Endothelial cell of umbilical vein (primary cell): ENCODE measurements around the gene ADH7. TPM values are rescaled to one million over a fixed set of nuclear protein-coding genes. Genes with fewer than 3 reads are reported as not detected.

Experiments used
- BruUV-seq: library from RNA; stranded (reverse); fragments of 400-500 nt; replicated peaks from 2 replicates; lab custom pipeline; 2021; lab: Mats Ljungman, UMichigan
- CTCF ChIA-PET: fragments of 300-600, 350-600 bp; sonication (Branson Sonifier 250); formaldehyde crosslinking; loops from one replicate; lab custom pipeline; 2021; ENCODE audit warnings: antibody characterized with exemption, inconsistent platforms; lab: Charles Lee
- POLR2A ChIA-PET: fragments of 300-600, 350-600 bp; sonication (Branson Sonifier 250); formaldehyde crosslinking; loops from one replicate; lab custom pipeline; 2021; ENCODE audit warnings: antibody characterized with exemption, inconsistent platforms; lab: Charles Lee
- DNase-seq: peaks from one replicate; pipeline ENCODE4 v3.0.0-alpha.2; 2011; ENCODE audit warnings: low read depth, low spot score
- FAIRE-seq: peaks from 2 replicates; lab custom pipeline; 2011; peaks lifted over from hg19 to GRCh38; lab: Jason Lieb, UNC
- H2AFZ ChIP-seq: 2 replicates; pipeline ENCODE4 v1.6.0; 2012; ENCODE audit warnings: low read depth, low read length, control low read depth, inconsistent platforms
- H3K27ac ChIP-seq: 2 replicates; pipeline ENCODE4 v1.5.1; 2011; ENCODE audit warnings: low read depth, mild to moderate bottlenecking, control low read depth, low read length, moderate library complexity; ENCODE audit not compliant: insufficient read depth
- H3K27me3 ChIP-seq, 2 experiments: 2 replicates each; pipeline versions ENCODE4 v1.6.0 to v1.6.1; 2011; ENCODE audit warnings: low read length in 2 of 2, mixed read lengths in 1 of 2; ENCODE audit not compliant: control insufficient read depth in 2 of 2, insufficient read depth in 2 of 2
- H3K36me3 ChIP-seq, 2 experiments: 2 replicates in 1 of 2; 3 replicates in 1 of 2; pipeline ENCODE4 v1.5.1; 2011; ENCODE audit warnings: low read length in 2 of 2, mild to moderate bottlenecking in 1 of 2, moderate library complexity in 1 of 2; ENCODE audit not compliant: control insufficient read depth in 2 of 2, insufficient read depth in 2 of 2; ENCODE audit errors: extremely low read depth in 1 of 2
- H3K4me1 ChIP-seq: 3 replicates; pipeline ENCODE4 v1.5.1; 2011; ENCODE audit warnings: mild to moderate bottlenecking, low read length; ENCODE audit not compliant: control insufficient read depth, insufficient read depth; ENCODE audit errors: extremely low read depth
- H3K4me2 ChIP-seq: 2 replicates; pipeline ENCODE4 v1.6.1; 2011; ENCODE audit warnings: low read length, control low read depth, mixed read lengths; ENCODE audit not compliant: insufficient read depth
- H3K4me3 ChIP-seq, 3 experiments: fragments of 200-600 bp in 1 of 3; sonication (generic), shearing (Covaris generic) in 1 of 3; replicated peaks in 1 of 3; 2 replicates each; pipeline ENCODE4 v1.5.1; 2011 to 2016; ENCODE audit warnings: control low read depth in 3 of 3, low read length in 3 of 3, mild to moderate bottlenecking in 2 of 3, inconsistent platforms in 1 of 3, low read depth in 1 of 3, moderate library complexity in 1 of 3; ENCODE audit not compliant: insufficient read depth in 1 of 3
- H3K79me2 ChIP-seq: 2 replicates; pipeline ENCODE4 v1.6.0; 2012; ENCODE audit warnings: low read length, inconsistent platforms; ENCODE audit not compliant: control insufficient read depth, insufficient read depth
- H3K9ac ChIP-seq: replicated peaks from 2 replicates; pipeline ENCODE3; 2011; ENCODE audit warnings: low read length, control low read depth; ENCODE audit not compliant: insufficient read depth; ENCODE audit errors: extremely low read depth
- H3K9me1 ChIP-seq: replicated peaks from 3 replicates; pipeline ENCODE4 v1.6.0; 2011; ENCODE audit warnings: mild to moderate bottlenecking, low read length; ENCODE audit not compliant: control insufficient read depth, insufficient read depth; ENCODE audit errors: extremely low read depth
- H3K9me3 ChIP-seq: replicated peaks from 2 replicates; pipeline ENCODE4 v1.5.1; 2012; ENCODE audit warnings: low read length, inconsistent platforms; ENCODE audit not compliant: control insufficient read depth, insufficient read depth
- H4K20me1 ChIP-seq: replicated peaks from 2 replicates; pipeline ENCODE3; 2011; ENCODE audit warnings: mild to moderate bottlenecking, low read length; ENCODE audit not compliant: control insufficient read depth, insufficient read depth; ENCODE audit errors: extremely low read depth
- CTCF ChIP-seq, 2 donors: IDR thresholded peaks; 1 replicate in 1 of 2; 2 replicates in 1 of 2; pipeline ENCODE4 v1.5.1; 2011; ENCODE audit warnings: low read length in 2 of 2, mild to moderate bottlenecking in 2 of 2, moderate library complexity in 2 of 2, control low read depth in 1 of 2, inconsistent platforms in 1 of 2, low read depth in 1 of 2; ENCODE audit not compliant: insufficient read depth in 1 of 2; ENCODE audit errors: extremely low read depth in 1 of 2
- EZH2 ChIP-seq: IDR thresholded peaks from 2 replicates; pipeline ENCODE4 v1.6.1; 2012; ENCODE audit warnings: borderline replicate concordance, low read depth, mild to moderate bottlenecking, moderate library complexity, low read length, inconsistent platforms; ENCODE audit not compliant: severe bottlenecking
- FOS ChIP-seq: IDR thresholded peaks from 2 replicates; pipeline ENCODE4 v1.6.1; 2011; ENCODE audit warnings: mild to moderate bottlenecking, low read length, moderate library complexity, borderline replicate concordance; ENCODE audit not compliant: insufficient read depth
- GATA2 ChIP-seq: IDR thresholded peaks from 2 replicates; pipeline ENCODE4 v1.7.0; 2011; ENCODE audit warnings: low read depth, mild to moderate bottlenecking, moderate library complexity, mixed read lengths, low read length; ENCODE audit not compliant: insufficient read length, insufficient read depth
- JUN ChIP-seq: IDR thresholded peaks from 2 replicates; pipeline ENCODE4 v1.6.1; 2011; ENCODE audit warnings: borderline replicate concordance, low read depth; ENCODE audit not compliant: insufficient read length, insufficient read depth
- MYC ChIP-seq: IDR thresholded peaks from one replicate; pipeline ENCODE4 v1.6.1; 2011; ENCODE audit warnings: mild to moderate bottlenecking, low read depth, low read length
- POLR2A ChIP-seq: IDR thresholded peaks from 2 replicates; pipeline ENCODE4 v1.6.1; 2012; ENCODE audit warnings: low read depth, mild to moderate bottlenecking, control low read depth, low read length
- POLR2AphosphoS5 ChIP-seq: IDR thresholded peaks from 2 replicates; pipeline ENCODE4 v1.6.1; 2012; ENCODE audit warnings: low read depth, mild to moderate bottlenecking, control low read depth, low read length, moderate library complexity; ENCODE audit not compliant: insufficient read depth
- dilution Hi-C: fragments of 300-500 bp; cut with MboI; formaldehyde crosslinking; loops from one replicate; pipeline ENCODE4 v1.15.0; 2019; ENCODE audit warnings: low sequenced_read_pairs; ENCODE audit not compliant: extremely low pct_ligation_motif_present
- intact Hi-C: fragments of 100-400 bp; cut with micrococcal nuclease; formaldehyde crosslinking; loops from one replicate; pipeline ENCODE4 v1.10.0; 2022
- polyA plus RNA-seq, 4 experiments: library from polyadenylated mRNA; depleted of rRNA in 3 of 4; stranded (reverse) in 3 of 4; unstranded in 1 of 4; fragments of >200 nt; gene quantifications; 2 replicates each; pipeline versions ENCODE4 v1.2.1 to v1.2.3, GENCODE V29; 2011 to 2012; ENCODE audit warnings: missing spikeins in 1 of 4
- total RNA-seq: library from RNA; stranded (reverse); gene quantifications from 2 replicates; pipeline ENCODE4 v1.2.3, GENCODE V29; 2021
- TF ChIP-seq, protein P1 (sequence below): IDR thresholded peaks from 2 replicates; pipeline ENCODE4 v1.6.1; 2011; ENCODE audit not compliant: insufficient read depth, insufficient read length

ADH7 gene
- total and polyA plus RNA-seq, 2 donors (not counting 3 experiments of a cell fraction or from before 2014, with no cell fraction given), result not detected

DNA sequence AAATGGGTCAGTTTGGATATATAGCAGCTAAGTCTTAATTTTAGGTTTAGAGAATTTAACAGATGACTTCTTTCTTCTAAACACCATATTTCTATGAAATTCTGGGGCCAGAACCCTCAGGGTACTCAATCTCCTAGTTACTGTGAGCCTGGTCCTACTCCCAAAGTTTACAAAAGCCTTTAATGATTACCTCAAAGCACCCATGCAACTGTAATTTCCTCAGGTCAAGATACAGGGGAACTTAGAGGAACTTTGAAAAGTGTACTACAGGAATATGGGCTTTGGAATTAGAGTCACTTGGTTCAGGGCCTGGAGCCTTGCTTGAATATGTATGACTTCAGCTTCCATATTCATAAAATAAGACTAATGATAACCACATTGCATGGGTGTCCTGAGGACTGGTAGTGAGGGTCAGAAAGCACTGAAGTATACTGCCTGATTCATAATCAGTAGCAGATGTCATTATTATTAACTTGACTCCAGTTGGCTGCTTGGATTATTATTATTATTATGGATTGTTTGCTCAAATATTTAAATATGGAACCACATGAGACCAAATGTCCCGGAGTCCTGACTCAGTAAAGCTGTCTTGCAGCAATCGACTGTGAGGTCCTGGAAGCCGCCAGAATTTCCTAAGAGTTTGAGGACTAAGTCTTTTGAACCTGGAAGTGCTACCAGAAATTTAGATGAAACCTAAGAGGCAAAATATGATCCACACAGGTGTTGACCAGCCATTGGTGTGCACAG lies 2.0 kb upstream of the ADH7 start:
- ChIA-PET POLR2A (no interaction called here), CTCF (interaction anchor here (2.4 kb wide), 1 partner anchor 26 kb away, joined by 7 read pairs; no protein-coding TSS in a partner anchor)

GRCh38 chr4:99436462-99436861 lies 1.3 kb upstream of the ADH7 start:
- H3K4me1 ChIP-seq, result no peaks in the 10 kb centered on the region
- H4K20me1 ChIP-seq, result no peaks in the 10 kb centered on the region
- DNase-seq (no peak), FAIRE-seq (no peak)
- dilution Hi-C loops, result no loop called here
- CTCF ChIA-PET, result interaction anchor here (2.4 kb wide), 1 partner anchor 27 kb away, joined by 7 read pairs; no protein-coding TSS in a partner anchor
- H3K9me3 ChIP-seq, result no peaks in the 10 kb centered on the region
- no TSS peak for BruUV-seq
- POLR2A ChIA-PET, result no interaction called here
- no peak overlapping the region for H3K4me2 ChIP-seq
- no peak overlapping the region for H3K4me3 ChIP-seq
- no peaks in the 10 kb centered on the region for H3K36me3 ChIP-seq
- no peak overlapping the region for H3K9ac ChIP-seq
- TF ChIP-seq POLR2AphosphoS5 (no peak), CTCF (IDR thresholded peaks at IDR 0.05; ENCODE audit: extremely low read depth in 1 of 2, insufficient read depth in 1 of 2, low read depth in 1 of 2, low read length in 2 of 2) (no peak), MYC (no peak), JUN (no peak), FOS (no peak), POLR2A (no peak), EZH2 (no peak), GATA2 (no peak)
- TF ChIP-seq, protein P1, sequence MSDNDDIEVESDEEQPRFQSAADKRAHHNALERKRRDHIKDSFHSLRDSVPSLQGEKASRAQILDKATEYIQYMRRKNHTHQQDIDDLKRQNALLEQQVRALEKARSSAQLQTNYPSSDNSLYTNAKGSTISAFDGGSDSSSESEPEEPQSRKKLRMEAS, result no peak
- intact Hi-C loops, result no loop called here
- H3K79me2 ChIP-seq, result no peaks in the 10 kb centered on the region
- no peak overlapping the region for H2AFZ ChIP-seq
- H3K9me1 ChIP-seq, result no peaks in the 10 kb centered on the region
- H3K27me3 ChIP-seq, result peaks cover 0 to 1% of the 10 kb centered on the region in 2 experiments
- H3K27ac ChIP-seq, result no peak overlapping the region

More for the DNA sequence above, 2.0 kb upstream of the ADH7 start:
- no peaks in the 10 kb centered on the region for H4K20me1 ChIP-seq
- FAIRE-seq, result no peak
- dilution Hi-C loops (no loop called here), intact Hi-C loops (no loop called here)
- no peaks in the 10 kb centered on the region for H3K9me1 ChIP-seq
- no peaks in the 10 kb centered on the region for H3K79me2 ChIP-seq
- DNase-seq, result no peak
- H3K4me3 ChIP-seq, result no peak overlapping the region
- H3K27ac ChIP-seq, result no peak overlapping the region
- no peak overlapping the region for H3K9ac ChIP-seq
- BruUV-seq, result no TSS peak
- no peaks in the 10 kb centered on the region for H3K36me3 ChIP-seq
- no peaks in the 10 kb centered on the region for H3K9me3 ChIP-seq
- TF ChIP-seq POLR2A, result no peak
- no peak for TF ChIP-seq MYC
- TF ChIP-seq GATA2, result no peak
- H3K4me1 ChIP-seq, result no peaks in the 10 kb centered on the region
- no peak overlapping the region for H3K4me2 ChIP-seq
- peaks cover 0 to 1% of the 10 kb centered on the region in 2 experiments for H3K27me3 ChIP-seq
- H2AFZ ChIP-seq, result no peak overlapping the region
